Vagina (tissue), 2 donors: ENCODE results near the gene LLCFC1.

Source experiments
- CTCF ChIP-seq, 3 experiments: fragments of 450-650 bp in 2 of 3; fragments of 200-600 bp in 1 of 3; sonication (generic) in 1 of 3; IDR thresholded peaks; one replicate each; pipeline ENCODE4 v1.5.1; 2017 to 2019; ENCODE audit warnings: antibody characterized with exemption in 3 of 3, mild to moderate bottlenecking in 2 of 3, moderate library complexity in 2 of 3
- POLR2A ChIP-seq, 2 donors: fragments of 450-650 bp; IDR thresholded peaks; one replicate each; pipeline ENCODE4 v1.6.1; 2017; ENCODE audit warnings: antibody characterized with exemption in 2 of 2, mild to moderate bottlenecking in 2 of 2, moderate library complexity in 2 of 2
- POLR2AphosphoS5 ChIP-seq, 2 donors: sonication (generic); formaldehyde crosslinking; IDR thresholded peaks; one replicate each; pipeline ENCODE4 v1.9.0; 2017; ENCODE audit warnings: antibody characterized with exemption in 2 of 2, mild to moderate bottlenecking in 2 of 2, low read depth in 1 of 2; ENCODE audit not compliant: insufficient read depth in 1 of 2

- no peak for TF ChIP-seq CTCF (IDR thresholded peaks at IDR 0.05)
- no peak for TF ChIP-seq POLR2AphosphoS5 (IDR thresholded peaks at IDR 0.05; ENCODE audit: insufficient read depth in 1 of 2, low read depth in 1 of 2)
- no peak for TF ChIP-seq POLR2A (IDR thresholded peaks at IDR 0.05)
These were observed 24.7 kb downstream of the LLCFC1 start for GRCh38 chr7:142963993-142964392.
